ENCODE data around the gene MKI67. TPM values are rescaled to one million over a fixed set of nuclear protein-coding genes. Genes with fewer than 3 reads are reported as not detected.

The MKI67 gene
- total and polyA plus RNA-seq, 2 of the 13 experiments (the other 11 are each of a cell fraction or from before 2014, with no cell fraction given): 6.7 to 22.9 TPM

- no peak for TF ChIP-seq ZBTB37 (CRISPR knock-in tag; IDR thresholded peaks at IDR 0.05)
- no peak for TF ChIP-seq AHR (CRISPR knock-in tag; IDR thresholded peaks at IDR 0.05)
- TF ChIP-seq FOXK2 (IDR thresholded peaks at IDR 0.05): no peak
- no peak for TF ChIP-seq MLX (CRISPR knock-in tag; IDR thresholded peaks at IDR 0.05)
- TF ChIP-seq RXRB (CRISPR knock-in tag; IDR thresholded peaks at IDR 0.05; ENCODE audit: borderline replicate concordance): no peak
- TF ChIP-seq, protein P1, sequence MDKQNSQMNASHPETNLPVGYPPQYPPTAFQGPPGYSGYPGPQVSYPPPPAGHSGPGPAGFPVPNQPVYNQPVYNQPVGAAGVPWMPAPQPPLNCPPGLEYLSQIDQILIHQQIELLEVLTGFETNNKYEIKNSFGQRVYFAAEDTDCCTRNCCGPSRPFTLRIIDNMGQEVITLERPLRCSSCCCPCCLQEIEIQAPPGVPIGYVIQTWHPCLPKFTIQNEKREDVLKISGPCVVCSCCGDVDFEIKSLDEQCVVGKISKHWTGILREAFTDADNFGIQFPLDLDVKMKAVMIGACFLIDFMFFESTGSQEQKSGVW (CRISPR knock-in tag; IDR thresholded peaks at IDR 0.05; ENCODE audit: borderline replicate concordance): no peak
- no peak for TF ChIP-seq ZNF503 (CRISPR knock-in tag; IDR thresholded peaks at IDR 0.05)
- TF ChIP-seq, protein P2, sequence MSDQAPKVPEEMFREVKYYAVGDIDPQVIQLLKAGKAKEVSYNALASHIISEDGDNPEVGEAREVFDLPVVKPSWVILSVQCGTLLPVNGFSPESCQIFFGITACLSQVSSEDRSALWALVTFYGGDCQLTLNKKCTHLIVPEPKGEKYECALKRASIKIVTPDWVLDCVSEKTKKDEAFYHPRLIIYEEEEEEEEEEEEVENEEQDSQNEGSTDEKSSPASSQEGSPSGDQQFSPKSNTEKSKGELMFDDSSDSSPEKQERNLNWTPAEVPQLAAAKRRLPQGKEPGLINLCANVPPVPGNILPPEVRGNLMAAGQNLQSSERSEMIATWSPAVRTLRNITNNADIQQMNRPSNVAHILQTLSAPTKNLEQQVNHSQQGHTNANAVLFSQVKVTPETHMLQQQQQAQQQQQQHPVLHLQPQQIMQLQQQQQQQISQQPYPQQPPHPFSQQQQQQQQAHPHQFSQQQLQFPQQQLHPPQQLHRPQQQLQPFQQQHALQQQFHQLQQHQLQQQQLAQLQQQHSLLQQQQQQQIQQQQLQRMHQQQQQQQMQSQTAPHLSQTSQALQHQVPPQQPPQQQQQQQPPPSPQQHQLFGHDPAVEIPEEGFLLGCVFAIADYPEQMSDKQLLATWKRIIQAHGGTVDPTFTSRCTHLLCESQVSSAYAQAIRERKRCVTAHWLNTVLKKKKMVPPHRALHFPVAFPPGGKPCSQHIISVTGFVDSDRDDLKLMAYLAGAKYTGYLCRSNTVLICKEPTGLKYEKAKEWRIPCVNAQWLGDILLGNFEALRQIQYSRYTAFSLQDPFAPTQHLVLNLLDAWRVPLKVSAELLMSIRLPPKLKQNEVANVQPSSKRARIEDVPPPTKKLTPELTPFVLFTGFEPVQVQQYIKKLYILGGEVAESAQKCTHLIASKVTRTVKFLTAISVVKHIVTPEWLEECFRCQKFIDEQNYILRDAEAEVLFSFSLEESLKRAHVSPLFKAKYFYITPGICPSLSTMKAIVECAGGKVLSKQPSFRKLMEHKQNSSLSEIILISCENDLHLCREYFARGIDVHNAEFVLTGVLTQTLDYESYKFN (CRISPR knock-in tag; conservative IDR thresholded peaks at IDR 0.05): no peak
- no peak for TF ChIP-seq KLF16 (CRISPR knock-in tag; IDR thresholded peaks at IDR 0.05)
- no peak for TF ChIP-seq U2AF2 (IDR thresholded peaks at IDR 0.05; ENCODE audit: low read depth, low read length)
- TF ChIP-seq ATF1 (CRISPR knock-in tag; IDR thresholded peaks at IDR 0.05): no peak
These were observed 34.8 kb upstream of the MKI67 start (continued) for GRCh38 chr10:128161031-128161430.
